Breast epithelium (tissue), 3 donors: ENCODE measurements around the gene PLEKHH1.

Experiments used
- POLR2A ChIP-seq: fragments of 450-650 bp; IDR thresholded peaks from one replicate; pipeline ENCODE4 v1.6.1; 2016; ENCODE audit warnings: antibody characterized with exemption, mild to moderate bottlenecking, moderate library complexity
- POLR2AphosphoS5 ChIP-seq, 3 donors: sonication (generic); formaldehyde crosslinking; IDR thresholded peaks; one replicate each; pipeline ENCODE4 v1.6.1; 2017; ENCODE audit warnings: antibody characterized with exemption in 3 of 3
- TF ChIP-seq, protein P1 (sequence below), 3 donors: fragments of 450-650 bp; IDR thresholded peaks; one replicate each; pipeline ENCODE4 v1.5.1; 2016 to 2017; ENCODE audit warnings: antibody characterized with exemption in 3 of 3, mild to moderate bottlenecking in 3 of 3, moderate library complexity in 3 of 3

- TF ChIP-seq, protein P1, sequence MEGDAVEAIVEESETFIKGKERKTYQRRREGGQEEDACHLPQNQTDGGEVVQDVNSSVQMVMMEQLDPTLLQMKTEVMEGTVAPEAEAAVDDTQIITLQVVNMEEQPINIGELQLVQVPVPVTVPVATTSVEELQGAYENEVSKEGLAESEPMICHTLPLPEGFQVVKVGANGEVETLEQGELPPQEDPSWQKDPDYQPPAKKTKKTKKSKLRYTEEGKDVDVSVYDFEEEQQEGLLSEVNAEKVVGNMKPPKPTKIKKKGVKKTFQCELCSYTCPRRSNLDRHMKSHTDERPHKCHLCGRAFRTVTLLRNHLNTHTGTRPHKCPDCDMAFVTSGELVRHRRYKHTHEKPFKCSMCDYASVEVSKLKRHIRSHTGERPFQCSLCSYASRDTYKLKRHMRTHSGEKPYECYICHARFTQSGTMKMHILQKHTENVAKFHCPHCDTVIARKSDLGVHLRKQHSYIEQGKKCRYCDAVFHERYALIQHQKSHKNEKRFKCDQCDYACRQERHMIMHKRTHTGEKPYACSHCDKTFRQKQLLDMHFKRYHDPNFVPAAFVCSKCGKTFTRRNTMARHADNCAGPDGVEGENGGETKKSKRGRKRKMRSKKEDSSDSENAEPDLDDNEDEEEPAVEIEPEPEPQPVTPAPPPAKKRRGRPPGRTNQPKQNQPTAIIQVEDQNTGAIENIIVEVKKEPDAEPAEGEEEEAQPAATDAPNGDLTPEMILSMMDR (IDR thresholded peaks at IDR 0.05) = no peak
- TF ChIP-seq POLR2AphosphoS5 (IDR thresholded peaks at IDR 0.05) (no peak), POLR2A (no peak)
Measured at GRCh38 chr14:67492538-67492937, 40.6 kb upstream of the PLEKHH1 start.
